Lower leg skin (tissue), 4 donors: ENCODE results near the gene SLC39A11. TPM values are rescaled to one million over a fixed set of nuclear protein-coding genes. Genes with fewer than 3 reads are reported as not detected.

Source experiments
- DNase-seq, 2 donors: peaks; one replicate each; pipeline ENCODE4 v3.0.0-alpha.2; 2019; ENCODE audit warnings: low spot score in 2 of 2
- H3K4me3 ChIP-seq: fragments of 200-600 bp; sonication (generic); 2 replicates; pipeline ENCODE4 v1.5.1; 2017; ENCODE audit warnings: mild to moderate bottlenecking, low read depth; ENCODE audit not compliant: poor library complexity, severe bottlenecking
- POLR2A ChIP-seq, 2 donors: fragments of 450-650 bp; IDR thresholded peaks; one replicate each; pipeline ENCODE4 v1.6.1; 2016 to 2017; ENCODE audit warnings: antibody characterized with exemption in 2 of 2, mild to moderate bottlenecking in 1 of 2, moderate library complexity in 1 of 2
- WGBS, 2 donors: methylation state at CpG; one replicate each; pipeline ENCODE4 v1.1.5; 2018; 5-methylcytosine and 5-hydroxymethylcytosine counted together
- intact Hi-C: fragments of 100-400 bp; cut with DNase I; formaldehyde crosslinking; loops from one replicate; pipeline ENCODE4 v1.15.0; 2023; ENCODE audit warnings: low total_unique reads
- total RNA-seq, 4 donors: library from RNA; depleted of rRNA; stranded (reverse); fragments of >200 nt; gene quantifications; one replicate each; pipeline ENCODE4 v1.1.0, GENCODE V29; 2016
- TF ChIP-seq, protein P1 (sequence below), 3 donors: fragments of 450-650 bp; IDR thresholded peaks; one replicate each; pipeline ENCODE4 v1.5.1; 2016; ENCODE audit warnings: antibody characterized with exemption in 3 of 3, mild to moderate bottlenecking in 3 of 3, moderate library complexity in 2 of 3

SLC39A11 gene
- total RNA-seq, 4 donors from 2014 or later: 41.6 to 59.0 (median 47.1) TPM

DNA sequence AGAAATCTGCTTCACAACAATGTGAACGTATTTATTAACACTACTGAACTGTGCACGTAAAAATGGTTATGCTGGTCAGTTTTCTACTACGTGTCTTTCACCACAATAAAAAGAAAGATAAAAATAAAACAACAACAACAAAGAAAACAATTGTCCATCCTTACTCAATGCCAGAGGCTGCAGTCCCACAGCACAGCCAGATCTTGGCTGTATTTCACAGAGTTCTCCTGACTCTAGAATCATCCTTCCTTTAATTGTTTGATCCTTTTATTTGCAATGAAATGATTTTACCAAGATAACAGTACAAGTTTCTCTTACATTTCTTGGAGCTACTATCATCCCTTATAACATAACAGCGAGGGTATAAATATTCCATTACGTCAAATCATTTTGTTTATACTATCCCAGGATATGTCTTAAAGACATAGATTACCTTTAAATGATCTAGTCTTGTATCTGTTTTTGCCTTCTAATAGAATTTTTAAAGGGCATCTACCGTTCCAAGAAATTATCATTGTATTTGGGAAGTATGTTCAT, 103.3 kb downstream of the SLC39A11 start:
- no peak for DNase-seq
- 86 to 92% methylated on average over 6 of the region's 6 CpGs for WGBS, 2 donors
- intact Hi-C loops: no loop called here
- H3K4me3 ChIP-seq: no peak overlapping the region
- TF ChIP-seq, protein P1, sequence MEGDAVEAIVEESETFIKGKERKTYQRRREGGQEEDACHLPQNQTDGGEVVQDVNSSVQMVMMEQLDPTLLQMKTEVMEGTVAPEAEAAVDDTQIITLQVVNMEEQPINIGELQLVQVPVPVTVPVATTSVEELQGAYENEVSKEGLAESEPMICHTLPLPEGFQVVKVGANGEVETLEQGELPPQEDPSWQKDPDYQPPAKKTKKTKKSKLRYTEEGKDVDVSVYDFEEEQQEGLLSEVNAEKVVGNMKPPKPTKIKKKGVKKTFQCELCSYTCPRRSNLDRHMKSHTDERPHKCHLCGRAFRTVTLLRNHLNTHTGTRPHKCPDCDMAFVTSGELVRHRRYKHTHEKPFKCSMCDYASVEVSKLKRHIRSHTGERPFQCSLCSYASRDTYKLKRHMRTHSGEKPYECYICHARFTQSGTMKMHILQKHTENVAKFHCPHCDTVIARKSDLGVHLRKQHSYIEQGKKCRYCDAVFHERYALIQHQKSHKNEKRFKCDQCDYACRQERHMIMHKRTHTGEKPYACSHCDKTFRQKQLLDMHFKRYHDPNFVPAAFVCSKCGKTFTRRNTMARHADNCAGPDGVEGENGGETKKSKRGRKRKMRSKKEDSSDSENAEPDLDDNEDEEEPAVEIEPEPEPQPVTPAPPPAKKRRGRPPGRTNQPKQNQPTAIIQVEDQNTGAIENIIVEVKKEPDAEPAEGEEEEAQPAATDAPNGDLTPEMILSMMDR (IDR thresholded peaks at IDR 0.05): no peak
- TF ChIP-seq POLR2A (IDR thresholded peaks at IDR 0.05): no peak

DNA sequence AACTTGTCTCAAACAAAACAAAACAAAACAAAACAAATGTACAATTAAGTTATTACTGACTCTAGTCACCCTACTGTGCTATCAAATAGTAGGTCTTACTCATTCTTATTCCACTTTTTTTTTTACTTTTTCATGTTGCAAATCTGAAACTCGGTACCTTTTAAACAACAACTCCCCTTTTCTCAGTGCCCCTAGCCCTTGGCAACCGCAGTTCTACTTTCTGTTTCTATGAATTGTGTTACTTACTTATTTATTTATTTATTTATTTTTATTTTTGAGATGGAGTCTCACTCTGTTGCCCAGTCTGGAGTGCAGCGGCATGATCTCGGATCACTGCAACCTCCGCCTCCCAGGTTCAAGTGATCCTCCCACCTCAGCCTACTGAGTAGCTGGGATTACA, 104.0 kb downstream of the SLC39A11 start:
- no peak for TF ChIP-seq POLR2A (IDR thresholded peaks at IDR 0.05)
- TF ChIP-seq, protein P1 (IDR thresholded peaks at IDR 0.05): no peak
- intact Hi-C loops: no loop called here
- H3K4me3 ChIP-seq: no peak overlapping the region
- WGBS, 2 donors: 92 to 96% methylated on average over 5 of the region's 5 CpGs
- DNase-seq: no peak

GRCh38 chr17:72987166-72987565, 105.3 kb downstream of the SLC39A11 start:
- TF ChIP-seq POLR2A (IDR thresholded peaks at IDR 0.05): no peak
- TF ChIP-seq, protein P1 (IDR thresholded peaks at IDR 0.05): no peak
- DNase-seq: no peak
- intact Hi-C loops: no loop called here
- WGBS, 2 donors: 100% methylated on average over 1 of the region's 1 CpG
- H3K4me3 ChIP-seq: no peak overlapping the region

GRCh38 chr17:72985882-72986720, 106.4 kb downstream of the SLC39A11 start:
- no peak overlapping the region for H3K4me3 ChIP-seq
- peak; percentile 44 to 86 for DNase-seq
- TF ChIP-seq, protein P1 (IDR thresholded peaks at IDR 0.05): peak in 1 of 3 donors; percentile 43
- TF ChIP-seq POLR2A (IDR thresholded peaks at IDR 0.05): no peak
- WGBS, 2 donors: 51 to 54% methylated on average over 11 of the region's 11 CpGs
- intact Hi-C loops: no loop called here

DNA sequence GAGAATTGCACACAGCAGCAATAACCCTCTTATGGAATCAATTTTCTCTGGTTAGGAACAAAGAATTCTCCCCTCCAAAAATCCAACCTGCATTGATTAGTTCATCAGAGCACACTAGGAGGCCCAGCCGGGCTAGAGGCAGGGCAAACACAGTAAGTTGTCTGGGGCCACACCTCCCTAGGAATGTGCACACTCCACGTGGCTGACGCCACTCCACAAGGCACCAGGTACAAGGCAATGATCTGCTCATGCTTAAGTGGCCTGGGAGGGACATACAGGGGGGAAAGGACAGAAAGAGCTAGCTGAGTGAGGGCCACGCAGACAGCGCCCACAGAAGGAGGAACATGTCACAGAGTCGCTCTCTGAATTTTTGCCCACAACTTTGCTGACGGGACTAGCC, 107.6 kb downstream of the SLC39A11 start:
- intact Hi-C loops: no loop called here
- whole genome bisulfite sequencing, 2 donors: 80 to 88% methylated on average over 7 of the region's 7 CpGs
- no peak for TF ChIP-seq POLR2A (IDR thresholded peaks at IDR 0.05)
- TF ChIP-seq, protein P1 (IDR thresholded peaks at IDR 0.05): no peak
- no peak for DNase-seq
- H3K4me3 ChIP-seq: no peak overlapping the region
